ENCODE data around the gene CELF4. TPM values are rescaled to one million over a fixed set of nuclear protein-coding genes. Genes with fewer than 3 reads are reported as not detected.

The CELF4 gene
- polyA plus RNA-seq, 1 donor (not counting 4 experiments of a cell fraction or from before 2014, with no cell fraction given) = not detected

GRCh38 chr18:37272841-37273240 is 292.8 kb downstream of the CELF4 start:
- Histone ChIP-seq H3K9me1 (ENCODE audit: control insufficient read depth, extremely low read depth, insufficient read depth, low read length) (no peaks in the 10 kb centered on the region), H2AFZ (ENCODE audit: control insufficient read depth, low read length) (no peak overlapping the region), H3K36me3 (ENCODE audit: control insufficient read depth in 2 of 2, extremely low read depth in 1 of 2, insufficient read depth in 2 of 2, low read length in 2 of 2) (no peaks in the 10 kb centered on the region), H3K9me3 (ENCODE audit: control insufficient read depth, low read depth, low read length) (no peaks in the 10 kb centered on the region), H3K27me3 (ENCODE audit: control insufficient read depth, extremely low read depth, insufficient read depth, low read length) (peaks cover 48% of the 10 kb centered on the region), H3K4me3 (ENCODE audit: control insufficient read depth in 2 of 3, extremely low read depth in 1 of 3, insufficient read depth in 2 of 3, low read depth in 1 of 3, low read length in 3 of 3) (no peak overlapping the region), H3K27ac (ENCODE audit: control insufficient read depth, insufficient read depth, low read length) (no peak overlapping the region), H3K79me2 (ENCODE audit: control insufficient read depth, insufficient read depth, low read length) (no peaks in the 10 kb centered on the region), H4K20me1 (ENCODE audit: control insufficient read depth, extremely low read depth, insufficient read depth, low read length) (no peaks in the 10 kb centered on the region), H3K4me1 (ENCODE audit: control insufficient read depth, extremely low read depth, insufficient read depth, low read length) (no peaks in the 10 kb centered on the region), H3K4me2 (ENCODE audit: control insufficient read depth, extremely low read depth, insufficient read depth, low read depth, low read length) (no peak overlapping the region), H3K9ac (ENCODE audit: control insufficient read depth, extremely low read depth, insufficient read depth, low read length) (no peak overlapping the region)
- dilution Hi-C loops (cut with MboI; ENCODE audit: extremely low pct_ligation_motif_present, low sequenced_read_pairs) = no loop called here
- DNase-seq (ENCODE audit: low read depth, low spot score) (no peak), FAIRE-seq (no peak)
- no peak for TF ChIP-seq EZH2 (IDR thresholded peaks at IDR 0.05; ENCODE audit: low read length)
- TF ChIP-seq CTCF (optimal IDR thresholded peaks at IDR 0.05 in 1 of 3, IDR thresholded peaks at IDR 0.05 in 1 of 3, conservative IDR thresholded peaks at IDR 0.05 in 1 of 3; ENCODE audit: extremely low read depth in 1 of 3, insufficient read depth in 2 of 3, low read length in 3 of 3) = no peak

GRCh38 chr18:37272226-37272625 is 293.4 kb downstream of the CELF4 start:
- H3K27me3 ChIP-seq (ENCODE audit: control insufficient read depth, extremely low read depth, insufficient read depth, low read length) = peaks cover 47% of the 10 kb centered on the region
- H3K4me3 ChIP-seq (ENCODE audit: control insufficient read depth in 2 of 3, extremely low read depth in 1 of 3, insufficient read depth in 2 of 3, low read depth in 1 of 3, low read length in 3 of 3) = no peak overlapping the region
- FAIRE-seq = no peak
- H3K9me1 ChIP-seq (ENCODE audit: control insufficient read depth, extremely low read depth, insufficient read depth, low read length) = no peaks in the 10 kb centered on the region
- no peak overlapping the region for H2AFZ ChIP-seq (ENCODE audit: control insufficient read depth, low read length)
- no peaks in the 10 kb centered on the region for H3K79me2 ChIP-seq (ENCODE audit: control insufficient read depth, insufficient read depth, low read length)
- no peaks in the 10 kb centered on the region for H3K9me3 ChIP-seq (ENCODE audit: control insufficient read depth, low read depth, low read length)
- dilution Hi-C loops (cut with MboI; ENCODE audit: extremely low pct_ligation_motif_present, low sequenced_read_pairs) = no loop called here
- no peak overlapping the region for H3K9ac ChIP-seq (ENCODE audit: control insufficient read depth, extremely low read depth, insufficient read depth, low read length)
- DNase-seq (ENCODE audit: low read depth, low spot score) = no peak
- TF ChIP-seq CTCF (optimal IDR thresholded peaks at IDR 0.05 in 1 of 3, IDR thresholded peaks at IDR 0.05 in 1 of 3, conservative IDR thresholded peaks at IDR 0.05 in 1 of 3; ENCODE audit: extremely low read depth in 1 of 3, insufficient read depth in 2 of 3, low read length in 3 of 3) (no peak), EZH2 (IDR thresholded peaks at IDR 0.05; ENCODE audit: low read length) (no peak)
- no peaks in the 10 kb centered on the region for H3K36me3 ChIP-seq (ENCODE audit: control insufficient read depth in 2 of 2, extremely low read depth in 1 of 2, insufficient read depth in 2 of 2, low read length in 2 of 2)
- H3K27ac ChIP-seq (ENCODE audit: control insufficient read depth, insufficient read depth, low read length) = no peak overlapping the region
- no peaks in the 10 kb centered on the region for H3K4me1 ChIP-seq (ENCODE audit: control insufficient read depth, extremely low read depth, insufficient read depth, low read length)
- H4K20me1 ChIP-seq (ENCODE audit: control insufficient read depth, extremely low read depth, insufficient read depth, low read length) = no peaks in the 10 kb centered on the region
- H3K4me2 ChIP-seq (ENCODE audit: control insufficient read depth, extremely low read depth, insufficient read depth, low read depth, low read length) = no peak overlapping the region

All from keratinocyte (primary cell).